Endothelial cell of umbilical vein (primary cell): ENCODE measurements around the gene GSTA1.

Experiments used
- CTCF ChIP-seq, 2 donors: IDR thresholded peaks; 1 replicate in 1 of 2; 2 replicates in 1 of 2; pipeline ENCODE4 v1.5.1; 2011; ENCODE audit warnings: low read length in 2 of 2, mild to moderate bottlenecking in 2 of 2, moderate library complexity in 2 of 2, control low read depth in 1 of 2, inconsistent platforms in 1 of 2, low read depth in 1 of 2; ENCODE audit not compliant: insufficient read depth in 1 of 2; ENCODE audit errors: extremely low read depth in 1 of 2
- EZH2 ChIP-seq: IDR thresholded peaks from 2 replicates; pipeline ENCODE4 v1.6.1; 2012; ENCODE audit warnings: borderline replicate concordance, low read depth, mild to moderate bottlenecking, moderate library complexity, low read length, inconsistent platforms; ENCODE audit not compliant: severe bottlenecking
- GATA2 ChIP-seq: IDR thresholded peaks from 2 replicates; pipeline ENCODE4 v1.7.0; 2011; ENCODE audit warnings: low read depth, mild to moderate bottlenecking, moderate library complexity, mixed read lengths, low read length; ENCODE audit not compliant: insufficient read length, insufficient read depth
- MYC ChIP-seq: IDR thresholded peaks from one replicate; pipeline ENCODE4 v1.6.1; 2011; ENCODE audit warnings: mild to moderate bottlenecking, low read depth, low read length
- POLR2A ChIP-seq: IDR thresholded peaks from 2 replicates; pipeline ENCODE4 v1.6.1; 2012; ENCODE audit warnings: low read depth, mild to moderate bottlenecking, control low read depth, low read length
- TF ChIP-seq, protein P1 (sequence below): IDR thresholded peaks from 2 replicates; pipeline ENCODE4 v1.6.1; 2011; ENCODE audit not compliant: insufficient read depth, insufficient read length

GRCh38 chr6:52787917-52788316, 15.7 kb downstream of the GSTA1 start:
- TF ChIP-seq CTCF (IDR thresholded peaks at IDR 0.05; ENCODE audit: extremely low read depth in 1 of 2, insufficient read depth in 1 of 2, low read depth in 1 of 2, low read length in 2 of 2): no peak
- TF ChIP-seq EZH2: no peak
- TF ChIP-seq MYC: no peak
- TF ChIP-seq, protein P1, sequence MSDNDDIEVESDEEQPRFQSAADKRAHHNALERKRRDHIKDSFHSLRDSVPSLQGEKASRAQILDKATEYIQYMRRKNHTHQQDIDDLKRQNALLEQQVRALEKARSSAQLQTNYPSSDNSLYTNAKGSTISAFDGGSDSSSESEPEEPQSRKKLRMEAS: no peak
- no peak for TF ChIP-seq POLR2A
- TF ChIP-seq GATA2: no peak
